Measurements from ENCODE around the gene RPUSD1.
"Not testable (repeated sequence)": the region's sequence is repeated elsewhere in the genome, so short reads cannot be mapped to it uniquely, and the experiment has no call there.

Gene RPUSD1

GRCh38 chr16:827513-827912 lies 39.3 kb upstream of the RPUSD1 start:
- H3K9ac ChIP-seq (ENCODE audit: low read length), result no peak overlapping the region
- no peak overlapping the region for H3K27ac ChIP-seq (ENCODE audit: low read length)
- H3K27me3 ChIP-seq (ENCODE audit: control insufficient read depth, insufficient read depth, low read length), result no peaks in the 10 kb centered on the region
- no peaks in the 10 kb centered on the region for H3K4me1 ChIP-seq (ENCODE audit: control insufficient read depth, low read depth, low read length)
- H3K4me3 ChIP-seq (ENCODE audit: low read length), result no peak overlapping the region
- H3K9me3 ChIP-seq (ENCODE audit: control insufficient read depth, low read depth, low read length), result no peaks in the 10 kb centered on the region
- H3K36me3 ChIP-seq (ENCODE audit: control insufficient read depth, low read depth, low read length), result no peaks in the 10 kb centered on the region

DNA sequence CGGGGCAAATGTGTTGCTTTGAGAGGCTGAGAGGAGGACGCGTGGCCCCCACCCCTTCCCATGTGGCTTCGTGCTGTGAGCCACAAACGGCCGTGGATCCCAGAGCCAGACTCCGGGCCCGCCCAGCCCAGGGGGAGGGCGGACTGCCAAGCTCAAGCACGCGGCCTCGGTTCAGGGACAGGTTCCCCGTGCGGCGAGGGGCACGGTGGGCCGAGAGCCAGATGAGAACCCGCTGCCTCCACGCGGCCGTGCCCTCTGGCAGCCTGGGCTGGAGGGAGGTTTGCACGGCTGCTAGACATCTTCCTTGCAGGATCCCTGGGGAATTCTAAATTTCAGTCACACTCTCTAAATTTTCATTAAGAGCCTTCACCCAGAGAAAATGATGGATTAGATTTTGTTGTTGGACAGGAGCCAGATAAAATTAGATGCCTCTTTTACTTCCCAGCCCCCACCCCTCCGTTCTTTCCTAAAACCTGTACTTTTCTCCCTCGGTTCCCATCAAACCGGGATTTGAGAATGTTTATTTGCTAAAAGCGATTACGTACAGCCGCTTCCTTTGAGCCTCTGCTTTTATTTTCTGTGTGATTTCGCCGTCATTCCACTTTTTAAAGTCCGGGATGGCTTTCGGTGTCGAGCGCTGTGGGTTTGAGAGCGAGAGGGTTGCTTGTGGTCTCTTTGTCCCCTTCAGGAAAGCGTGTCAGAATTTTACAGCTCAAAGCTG lies 37.3 kb upstream of the RPUSD1 start:
- Histone ChIP-seq H3K36me3 (ENCODE audit: control insufficient read depth, low read depth, low read length) (no peaks in the 10 kb centered on the region), H3K9me3 (ENCODE audit: control insufficient read depth, low read depth, low read length) (no peaks in the 10 kb centered on the region), H3K4me1 (ENCODE audit: control insufficient read depth, low read depth, low read length) (no peaks in the 10 kb centered on the region), H3K9ac (ENCODE audit: low read length) (no peak overlapping the region), H3K27me3 (ENCODE audit: control insufficient read depth, insufficient read depth, low read length) (no peaks in the 10 kb centered on the region), H3K4me3 (ENCODE audit: low read length) (no peak overlapping the region), H3K27ac (ENCODE audit: low read length) (no peak overlapping the region)

DNA sequence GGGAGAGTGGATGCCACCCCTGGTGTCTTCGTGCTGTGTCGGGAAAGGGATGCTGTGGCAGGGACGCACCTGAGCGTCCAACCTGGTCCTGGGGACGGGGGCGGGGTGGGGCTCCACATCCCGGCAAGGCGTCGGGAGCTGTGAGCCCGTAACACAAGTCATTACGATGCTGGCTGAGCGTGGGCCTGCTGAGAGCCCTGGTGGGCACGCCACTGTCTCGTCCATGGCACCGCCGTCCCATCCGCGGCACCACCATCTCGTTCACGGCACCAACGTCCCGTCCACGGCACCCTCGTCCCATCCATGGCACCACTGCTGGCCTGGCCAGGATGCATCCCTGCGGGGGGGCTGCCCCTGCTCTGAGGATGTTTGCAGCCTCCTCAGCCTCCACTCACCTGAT lies 36.4 kb upstream of the RPUSD1 start:
- no peaks in the 10 kb centered on the region for H3K4me1 ChIP-seq (ENCODE audit: control insufficient read depth, low read depth, low read length)
- H3K36me3 ChIP-seq (ENCODE audit: control insufficient read depth, low read depth, low read length), result no peaks in the 10 kb centered on the region
- no peak overlapping the region for H3K4me3 ChIP-seq (ENCODE audit: low read length)
- no peak overlapping the region for H3K9ac ChIP-seq (ENCODE audit: low read length)
- no peaks in the 10 kb centered on the region for H3K27me3 ChIP-seq (ENCODE audit: control insufficient read depth, insufficient read depth, low read length)
- H3K9me3 ChIP-seq (ENCODE audit: control insufficient read depth, low read depth, low read length), result no peaks in the 10 kb centered on the region
- H3K27ac ChIP-seq (ENCODE audit: low read length), result no peak overlapping the region

GRCh38 chr16:824194-824593 lies 36.0 kb upstream of the RPUSD1 start:
- Histone ChIP-seq H3K27me3 (ENCODE audit: control insufficient read depth, insufficient read depth, low read length) (no peaks in the 10 kb centered on the region), H3K4me3 (ENCODE audit: low read length) (no peak overlapping the region), H3K27ac (ENCODE audit: low read length) (no peak overlapping the region)

DNA sequence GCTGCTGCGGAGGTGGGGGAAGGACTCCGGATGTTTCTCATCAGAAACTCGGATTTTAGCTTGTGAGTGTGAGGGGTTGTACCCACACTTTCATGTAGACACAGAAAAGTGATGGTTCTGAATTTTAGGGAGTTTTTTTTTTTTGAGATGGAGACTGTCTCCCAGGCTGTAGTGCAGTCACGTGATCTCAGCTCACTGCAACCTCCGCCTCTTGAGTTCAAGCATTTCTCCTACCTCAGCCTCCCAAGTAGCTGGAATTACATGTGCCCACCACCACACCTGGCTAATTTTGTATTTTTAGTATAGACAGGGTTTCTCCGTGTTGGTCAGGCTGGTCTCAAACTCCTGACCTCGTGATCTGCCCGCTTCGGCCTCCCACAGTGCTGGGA lies 34.7 kb upstream of the RPUSD1 start:
- Histone ChIP-seq H3K27ac (ENCODE audit: low read length) (no peak overlapping the region), H3K4me1 (ENCODE audit: control insufficient read depth, low read depth, low read length) (no peaks in the 10 kb centered on the region), H3K36me3 (ENCODE audit: control insufficient read depth, low read depth, low read length) (no peaks in the 10 kb centered on the region), H3K9ac (ENCODE audit: low read length) (no peak overlapping the region), H3K9me3 (ENCODE audit: control insufficient read depth, low read depth, low read length) (no peaks in the 10 kb centered on the region), H3K27me3 (ENCODE audit: control insufficient read depth, insufficient read depth, low read length) (no peaks in the 10 kb centered on the region), H3K4me3 (ENCODE audit: low read length) (no peak overlapping the region)

More at GRCh38 chr16:824194-824593, 36.0 kb upstream of the RPUSD1 start:
- Histone ChIP-seq H3K36me3 (ENCODE audit: control insufficient read depth, low read depth, low read length) (no peaks in the 10 kb centered on the region), H3K9ac (ENCODE audit: low read length) (no peak overlapping the region), H3K9me3 (ENCODE audit: control insufficient read depth, low read depth, low read length) (no peaks in the 10 kb centered on the region), H3K4me1 (ENCODE audit: control insufficient read depth, low read depth, low read length) (no peaks in the 10 kb centered on the region)

GRCh38 chr16:822174-822908 lies 34.2 kb upstream of the RPUSD1 start:
- Histone ChIP-seq H3K9ac (ENCODE audit: low read length) (no peak overlapping the region), H3K4me1 (ENCODE audit: control insufficient read depth, low read depth, low read length) (no peaks in the 10 kb centered on the region), H3K27ac (ENCODE audit: low read length) (no peak overlapping the region), H3K27me3 (ENCODE audit: control insufficient read depth, insufficient read depth, low read length) (no peaks in the 10 kb centered on the region), H3K9me3 (ENCODE audit: control insufficient read depth, low read depth, low read length) (no peaks in the 10 kb centered on the region), H3K36me3 (ENCODE audit: control insufficient read depth, low read depth, low read length) (no peaks in the 10 kb centered on the region), H3K4me3 (ENCODE audit: low read length) (no peak overlapping the region)

DNA sequence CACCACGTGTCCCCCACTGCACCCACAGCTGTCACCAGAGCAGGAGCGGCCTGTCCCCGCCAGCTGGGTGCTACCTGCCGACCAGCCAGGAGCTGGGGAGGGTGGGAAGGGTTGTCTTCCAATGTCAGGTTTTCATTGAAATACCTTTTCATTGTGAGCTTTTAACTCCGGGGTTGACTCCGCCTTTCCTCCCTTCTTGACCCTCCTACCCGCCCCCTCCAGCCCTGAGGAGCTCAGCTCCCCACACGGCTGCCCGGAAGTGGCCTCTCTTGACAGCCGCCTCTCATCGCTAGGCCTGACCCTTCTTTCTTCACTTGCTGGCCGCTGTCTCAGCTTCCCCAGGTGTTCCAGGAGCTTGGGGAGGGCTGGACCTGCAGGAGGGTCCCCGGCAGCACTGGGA lies 33.6 kb upstream of the RPUSD1 start:
- no peaks in the 10 kb centered on the region for H3K4me1 ChIP-seq (ENCODE audit: control insufficient read depth, low read depth, low read length)
- no peak overlapping the region for H3K27ac ChIP-seq (ENCODE audit: low read length)
- H3K4me3 ChIP-seq (ENCODE audit: low read length), result no peak overlapping the region
- no peak overlapping the region for H3K9ac ChIP-seq (ENCODE audit: low read length)
- H3K27me3 ChIP-seq (ENCODE audit: control insufficient read depth, insufficient read depth, low read length), result no peaks in the 10 kb centered on the region
- no peaks in the 10 kb centered on the region for H3K9me3 ChIP-seq (ENCODE audit: control insufficient read depth, low read depth, low read length)
- H3K36me3 ChIP-seq (ENCODE audit: control insufficient read depth, low read depth, low read length), result no peaks in the 10 kb centered on the region

DNA sequence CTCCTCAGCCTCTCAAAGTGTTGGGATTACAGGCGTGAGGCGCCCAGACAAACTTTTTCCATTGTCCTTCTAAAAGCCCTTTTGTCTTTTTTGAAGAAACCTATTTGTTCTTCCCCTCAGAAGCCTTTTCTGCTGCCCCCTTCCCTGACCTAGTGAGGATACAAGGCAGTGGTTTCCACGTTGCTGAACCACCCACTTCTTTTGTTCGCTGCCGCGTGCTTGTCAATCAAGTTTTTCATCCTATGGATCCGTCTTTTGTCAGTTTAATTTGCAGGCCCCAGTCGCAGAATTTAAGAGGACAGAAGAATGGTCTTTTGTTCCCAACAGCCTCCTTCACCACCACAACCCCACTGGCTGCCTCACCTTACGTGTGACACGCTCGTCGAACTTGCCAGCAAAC lies 32.6 kb upstream of the RPUSD1 start:
- Histone ChIP-seq H3K9me3 (ENCODE audit: control insufficient read depth, low read depth, low read length) (no peaks in the 10 kb centered on the region), H3K36me3 (ENCODE audit: control insufficient read depth, low read depth, low read length) (no peaks in the 10 kb centered on the region), H3K27me3 (ENCODE audit: control insufficient read depth, insufficient read depth, low read length) (no peaks in the 10 kb centered on the region), H3K4me1 (ENCODE audit: control insufficient read depth, low read depth, low read length) (no peaks in the 10 kb centered on the region), H3K4me3 (ENCODE audit: low read length) (no peak overlapping the region), H3K27ac (ENCODE audit: low read length) (no peak overlapping the region), H3K9ac (ENCODE audit: low read length) (no peak overlapping the region)

GRCh38 chr16:820044-820408 lies 31.8 kb upstream of the RPUSD1 start:
- H3K27ac ChIP-seq (ENCODE audit: low read length); H3K27me3 ChIP-seq (ENCODE audit: control insufficient read depth, insufficient read depth, low read length); H3K9ac ChIP-seq (ENCODE audit: low read length); H3K4me1 ChIP-seq (ENCODE audit: control insufficient read depth, low read depth, low read length); H3K9me3 ChIP-seq (ENCODE audit: control insufficient read depth, low read depth, low read length); H3K4me3 ChIP-seq (ENCODE audit: low read length); H3K36me3 ChIP-seq (ENCODE audit: control insufficient read depth, low read depth, low read length): not testable (repeated sequence)

DNA sequence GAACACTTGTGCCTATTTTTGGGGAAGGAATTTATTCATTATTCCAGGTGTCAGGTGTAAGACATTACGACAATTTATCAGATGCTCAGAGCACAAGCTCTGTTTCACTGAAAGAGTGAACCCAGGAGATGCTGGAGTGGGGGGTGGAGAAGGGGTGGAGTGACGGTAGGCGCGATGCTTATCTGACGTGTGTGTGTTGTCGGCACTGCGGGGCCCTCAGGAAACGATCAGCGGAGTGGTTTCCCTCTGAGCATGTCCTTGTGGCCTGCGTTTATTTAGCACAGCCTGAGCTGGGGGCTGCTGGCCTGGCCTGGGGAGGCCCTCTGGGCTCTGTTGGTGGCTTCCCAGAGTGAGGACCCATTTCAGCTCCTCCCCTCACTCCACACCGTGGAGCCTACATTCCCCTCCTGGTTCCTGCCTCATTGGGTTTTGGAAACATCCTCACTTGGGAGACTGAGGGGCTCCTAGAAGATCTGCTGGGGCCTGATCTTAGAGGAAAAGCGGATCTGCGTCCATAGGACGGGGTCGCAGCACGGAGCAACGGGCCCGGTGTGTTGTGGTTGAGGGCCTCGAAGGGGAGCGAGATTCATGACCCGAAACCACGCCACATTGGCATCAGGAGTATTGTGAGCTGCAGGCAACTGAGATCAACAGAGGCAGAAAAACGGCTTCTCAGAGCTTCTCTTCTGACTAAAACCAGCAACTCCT lies 31.3 kb upstream of the RPUSD1 start:
- H3K4me3 ChIP-seq (ENCODE audit: low read length), result no peak overlapping the region
- H3K27me3 ChIP-seq (ENCODE audit: control insufficient read depth, insufficient read depth, low read length), result no peaks in the 10 kb centered on the region
- H3K36me3 ChIP-seq (ENCODE audit: control insufficient read depth, low read depth, low read length), result no peaks in the 10 kb centered on the region
- H3K4me1 ChIP-seq (ENCODE audit: control insufficient read depth, low read depth, low read length), result no peaks in the 10 kb centered on the region
- no peaks in the 10 kb centered on the region for H3K9me3 ChIP-seq (ENCODE audit: control insufficient read depth, low read depth, low read length)
- no peak overlapping the region for H3K27ac ChIP-seq (ENCODE audit: low read length)
- no peak overlapping the region for H3K9ac ChIP-seq (ENCODE audit: low read length)

GRCh38 chr16:818592-818991 lies 30.4 kb upstream of the RPUSD1 start:
- Histone ChIP-seq H3K9ac (ENCODE audit: low read length) (no peak overlapping the region), H3K27me3 (ENCODE audit: control insufficient read depth, insufficient read depth, low read length) (peaks cover 5% of the 10 kb centered on the region), H3K4me3 (ENCODE audit: low read length) (no peak overlapping the region), H3K9me3 (ENCODE audit: control insufficient read depth, low read depth, low read length) (no peaks in the 10 kb centered on the region), H3K27ac (ENCODE audit: low read length) (no peak overlapping the region), H3K36me3 (ENCODE audit: control insufficient read depth, low read depth, low read length) (no peaks in the 10 kb centered on the region), H3K4me1 (ENCODE audit: control insufficient read depth, low read depth, low read length) (peaks cover 3% of the 10 kb centered on the region)

Data from iPS-18a (cell line).